Fibroblast of lung (primary cell): Measurements from ENCODE around the gene STRIP2. TPM values are rescaled to one million over a fixed set of nuclear protein-coding genes. Genes with fewer than 3 reads are reported as not detected.
"Not testable (repeated sequence)": the region's sequence is repeated elsewhere in the genome, so short reads cannot be mapped to it uniquely, and the experiment has no call there.

Experiments used
- DNase-seq, 2 donors: peaks; one replicate each; pipeline versions ENCODE4 v3.0.0 to v3.0.0-alpha.2; 2010; ENCODE audit warnings: low read depth in 2 of 2
- H2AFZ ChIP-seq: 2 replicates; pipeline ENCODE4 v1.5.1; 2012; ENCODE audit warnings: low read length, control low read depth, inconsistent platforms
- H3K27ac ChIP-seq: 2 replicates; pipeline ENCODE4 v1.5.1; 2011; ENCODE audit warnings: low read length, control low read depth; ENCODE audit not compliant: insufficient read depth
- H3K27me3 ChIP-seq: 2 replicates; pipeline ENCODE4 v1.5.1; 2011; ENCODE audit warnings: mild to moderate bottlenecking, low read length; ENCODE audit not compliant: control insufficient read depth, insufficient read depth
- H3K36me3 ChIP-seq: 2 replicates; pipeline ENCODE4 v1.5.1; 2011; ENCODE audit warnings: low read length; ENCODE audit not compliant: control insufficient read depth, insufficient read depth
- H3K4me1 ChIP-seq: 2 replicates; pipeline ENCODE4 v1.5.1; 2011; ENCODE audit warnings: low read length; ENCODE audit not compliant: control insufficient read depth, insufficient read depth; ENCODE audit errors: extremely low read depth
- H3K4me2 ChIP-seq: 2 replicates; pipeline ENCODE4 v1.5.1; 2011; ENCODE audit warnings: low read length, control low read depth; ENCODE audit not compliant: insufficient read depth; ENCODE audit errors: extremely low read depth
- H3K4me3 ChIP-seq, 4 experiments: fragments of 200-600 bp in 1 of 4; sonication (generic) in 1 of 4; replicated peaks in 1 of 4; 2 replicates each; pipeline ENCODE4 v1.5.1; 2011 to 2016; ENCODE audit warnings: low read length in 4 of 4, low read depth in 3 of 4, mild to moderate bottlenecking in 3 of 4, control low read depth in 2 of 4, inconsistent platforms in 1 of 4, mixed read lengths in 1 of 4; ENCODE audit not compliant: insufficient read depth in 1 of 4; ENCODE audit errors: control extremely low read depth in 1 of 4
- H3K79me2 ChIP-seq: 2 replicates; pipeline ENCODE4 v1.5.1; 2012; ENCODE audit warnings: mild to moderate bottlenecking, low read length, inconsistent platforms; ENCODE audit not compliant: control insufficient read depth, insufficient read depth
- H3K9ac ChIP-seq: 2 replicates; pipeline ENCODE4 v1.5.1; 2011; ENCODE audit warnings: mild to moderate bottlenecking, low read length, control low read depth; ENCODE audit not compliant: insufficient read depth
- H3K9me3 ChIP-seq: 2 replicates; pipeline ENCODE4 v1.5.1; 2012; ENCODE audit warnings: low read depth, low read length; ENCODE audit not compliant: control insufficient read depth, insufficient read depth
- H4K20me1 ChIP-seq: 2 replicates; pipeline ENCODE4 v1.5.1; 2011; ENCODE audit warnings: low read length; ENCODE audit not compliant: control insufficient read depth, insufficient read depth; ENCODE audit errors: extremely low read depth
- CTCF ChIP-seq, 2 donors: IDR thresholded peaks in 1 of 2; conservative IDR thresholded peaks in 1 of 2; 1 replicate in 1 of 2; 2 replicates in 1 of 2; pipeline ENCODE4 v1.5.1; 2011 to 2012; ENCODE audit warnings: low read length in 2 of 2, control low read depth in 1 of 2, inconsistent platforms in 1 of 2, low read depth in 1 of 2, mild to moderate bottlenecking in 1 of 2
- EZH2 ChIP-seq: IDR thresholded peaks from 2 replicates; pipeline ENCODE4 v1.5.1; 2012; ENCODE audit warnings: low read length, control low read depth, mild to moderate bottlenecking; ENCODE audit errors: missing control alignments
- polyA plus RNA-seq, 2 donors: library from polyadenylated mRNA; depleted of rRNA in 1 of 2; stranded (reverse) in 1 of 2; unstranded in 1 of 2; fragments of >200 nt; gene quantifications; 2 replicates each; pipeline ENCODE4 v1.2.1, GENCODE V29; 2011 to 2012; ENCODE audit warnings: missing spikeins in 1 of 2
- total RNA-seq: library from RNA; depleted of rRNA; stranded (reverse); fragments of >200 nt; gene quantifications from 2 replicates; pipeline ENCODE4 v1.2.1, GENCODE V29; 2014

Gene STRIP2
- total and polyA plus RNA-seq, 2 donors (not counting 1 experiment from before 2014, with no cell fraction given), result 1.9 to 10.9 TPM

GRCh38 chr7:129443612-129444011 is 9.4 kb downstream of the STRIP2 start:
- Histone ChIP-seq H3K4me3 (no peak overlapping the region), H2AFZ (no peak overlapping the region), H3K9me3 (no peaks in the 10 kb centered on the region), H3K36me3 (no peaks in the 10 kb centered on the region), H3K4me2 (no peak overlapping the region), H4K20me1 (no peaks in the 10 kb centered on the region), H3K27me3 (no peaks in the 10 kb centered on the region), H3K9ac (no peak overlapping the region), H3K27ac (no peak overlapping the region), H3K79me2 (no peaks in the 10 kb centered on the region), H3K4me1 (no peaks in the 10 kb centered on the region)
- TF ChIP-seq CTCF (conservative IDR thresholded peaks at IDR 0.05 in 1 of 2, IDR thresholded peaks at IDR 0.05 in 1 of 2; ENCODE audit: low read depth in 1 of 2, low read length in 2 of 2), result no peak
- TF ChIP-seq EZH2, result no peak
- DNase-seq, result no peak

- H2AFZ ChIP-seq, H4K20me1 ChIP-seq, H3K4me2 ChIP-seq, H3K36me3 ChIP-seq, H3K27me3 ChIP-seq, H3K9me3 ChIP-seq, H3K4me3 ChIP-seq, DNase-seq, H3K4me1 ChIP-seq, H3K27ac ChIP-seq, H3K9ac ChIP-seq, H3K79me2 ChIP-seq: not testable (repeated sequence)
Measured at GRCh38 chr7:129444776-129445175, 10.5 kb downstream of the STRIP2 start.

GRCh38 chr7:129446925-129447324 is 12.7 kb downstream of the STRIP2 start:
- H3K9me3 ChIP-seq, H2AFZ ChIP-seq, H3K4me3 ChIP-seq, H4K20me1 ChIP-seq, H3K27ac ChIP-seq, H3K4me1 ChIP-seq, H3K79me2 ChIP-seq, H3K27me3 ChIP-seq, H3K9ac ChIP-seq, H3K36me3 ChIP-seq: not testable (repeated sequence)
- peak in 1 of 2 donors; percentile 33 for DNase-seq
- peak overlapping the region; percentile 4 for H3K4me2 ChIP-seq

GRCh38 chr7:129447445-129447844 is 13.2 kb downstream of the STRIP2 start:
- H3K9ac ChIP-seq, H3K4me1 ChIP-seq, H3K4me2 ChIP-seq, DNase-seq, H3K36me3 ChIP-seq, H3K9me3 ChIP-seq, H3K27me3 ChIP-seq, H4K20me1 ChIP-seq, H2AFZ ChIP-seq, H3K27ac ChIP-seq, H3K79me2 ChIP-seq, H3K4me3 ChIP-seq: not testable (repeated sequence)

- not testable (repeated sequence) for H3K4me1 ChIP-seq, DNase-seq, H3K4me3 ChIP-seq, H3K27me3 ChIP-seq, H3K9ac ChIP-seq, H4K20me1 ChIP-seq, H3K36me3 ChIP-seq, H3K9me3 ChIP-seq, H3K27ac ChIP-seq, H3K4me2 ChIP-seq, H3K79me2 ChIP-seq, H2AFZ ChIP-seq
Measured at GRCh38 chr7:129448608-129449007, 14.4 kb downstream of the STRIP2 start.
